COLO829 (cell line): Measurements from ENCODE around the gene TMEM196.
"Not testable (repeated sequence)": the region's sequence is repeated elsewhere in the genome, so short reads cannot be mapped to it uniquely, and the experiment has no call there.

Experiments used
- DNase-seq: peaks from one replicate; pipeline ENCODE4 v3.0.0; 2012; ENCODE audit warnings: low spot score

TMEM196 gene

DNA sequence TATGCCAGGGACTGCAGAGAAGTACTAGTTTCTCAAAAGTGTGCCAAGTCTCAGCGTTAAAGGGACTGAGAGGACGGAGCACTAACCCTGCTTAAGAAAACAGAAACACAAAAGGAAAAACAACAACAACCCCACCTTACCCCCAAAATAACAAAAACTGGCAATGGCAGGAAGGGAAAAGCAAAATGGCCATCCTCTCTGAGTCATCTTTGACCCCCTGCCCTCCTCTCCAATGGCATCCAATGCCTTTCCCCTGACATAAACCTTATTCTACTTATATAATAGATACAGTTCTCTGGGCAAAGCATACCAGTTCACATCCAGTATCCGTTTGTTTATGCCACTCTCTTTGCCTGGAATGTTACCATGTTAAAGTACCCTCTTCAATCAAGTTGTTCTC lies 66.2 kb downstream of the TMEM196 start:
- peak; percentile 27 for DNase-seq

DNA sequence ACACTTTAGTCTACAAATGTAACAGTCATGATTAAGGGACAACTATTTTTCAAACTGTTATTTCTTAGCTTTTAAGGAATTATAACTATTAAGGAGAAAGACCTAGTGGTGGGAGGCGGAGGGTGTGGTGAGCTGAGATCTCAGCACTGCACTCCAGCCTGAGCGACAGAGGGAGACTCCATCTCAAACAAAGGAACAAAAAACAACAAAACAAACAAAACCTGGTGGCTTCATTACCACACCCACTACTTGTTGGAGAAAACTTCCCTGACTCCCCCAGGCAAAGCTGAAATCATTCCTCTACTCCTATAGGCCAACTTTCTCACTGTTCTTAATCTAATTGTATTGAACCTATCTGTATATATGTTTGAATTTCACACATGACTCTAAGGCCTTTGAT lies 67.8 kb downstream of the TMEM196 start:
- no peak for DNase-seq

GRCh38 chr7:19701471-19701870 lies 71.9 kb downstream of the TMEM196 start:
- no peak for DNase-seq

DNA sequence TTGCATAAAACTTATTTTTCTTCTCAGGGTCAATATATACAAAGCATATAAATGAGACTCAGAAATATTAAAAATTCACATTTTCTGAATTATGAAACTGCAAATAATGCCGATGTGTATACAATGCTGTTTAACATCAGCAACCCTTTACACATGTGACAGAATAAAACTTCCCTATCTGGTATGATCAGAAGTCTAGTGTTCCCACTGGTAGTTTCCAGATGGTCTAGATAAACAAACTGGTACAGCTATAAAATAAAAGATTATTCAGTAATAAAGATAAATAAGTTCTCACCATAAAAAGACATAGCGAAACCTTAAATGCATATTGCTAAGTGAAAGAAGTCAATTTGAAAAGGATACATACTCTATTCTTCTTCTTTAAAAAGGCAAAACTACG lies 72.5 kb downstream of the TMEM196 start:
- DNase-seq: no peak

- DNase-seq: no peak
These were observed 75.1 kb downstream of the TMEM196 start for GRCh38 chr7:19698331-19698730.

DNA sequence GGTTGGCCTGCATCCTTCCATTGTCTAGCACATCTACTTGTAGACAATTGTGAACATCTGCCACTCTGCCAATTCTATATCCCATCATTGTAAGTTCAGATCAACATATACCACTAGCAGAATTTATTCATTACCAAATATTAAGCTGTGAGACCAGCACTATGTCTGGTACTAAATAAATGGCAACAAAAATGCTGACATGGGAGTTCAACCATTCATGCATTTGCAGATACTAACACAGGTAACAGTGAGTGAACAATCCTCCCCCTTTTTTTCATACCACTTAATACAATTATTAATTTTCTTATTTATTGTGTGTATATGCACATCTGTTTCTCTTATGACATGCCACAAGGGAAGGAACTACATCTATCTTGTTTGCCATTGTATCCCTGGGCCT lies 76.5 kb downstream of the TMEM196 start:
- DNase-seq: no peak

GRCh38 chr7:19692111-19692828 lies 81.1 kb downstream of the TMEM196 start:
- no peak for DNase-seq

- DNase-seq: peak; percentile 41
These were observed 82.7 kb downstream of the TMEM196 start for GRCh38 chr7:19690736-19691135.

- not testable (repeated sequence) for DNase-seq
These were observed 84.3 kb downstream of the TMEM196 start for GRCh38 chr7:19689130-19689529.

- DNase-seq: no peak
These were observed 91.8 kb downstream of the TMEM196 start for GRCh38 chr7:19681596-19681995.

- no peak for DNase-seq
These were observed 96.2 kb downstream of the TMEM196 start for GRCh38 chr7:19677180-19677579.

GRCh38 chr7:19675816-19676215 lies 97.6 kb downstream of the TMEM196 start:
- DNase-seq: no peak

GRCh38 chr7:19674266-19674960 lies 99.0 kb downstream of the TMEM196 start:
- no peak for DNase-seq

GRCh38 chr7:19670806-19671205 lies 102.6 kb downstream of the TMEM196 start:
- no peak for DNase-seq
